Hippocampal formation (tissue), 2 donors: ENCODE data around the gene NAA20.

ENCODE experiments used
- DNase-seq, 2 donors: peaks; one replicate each; lab custom pipeline; 2025; lab: John Stamatoyannopoulos, UW

NAA20 gene

DNA sequence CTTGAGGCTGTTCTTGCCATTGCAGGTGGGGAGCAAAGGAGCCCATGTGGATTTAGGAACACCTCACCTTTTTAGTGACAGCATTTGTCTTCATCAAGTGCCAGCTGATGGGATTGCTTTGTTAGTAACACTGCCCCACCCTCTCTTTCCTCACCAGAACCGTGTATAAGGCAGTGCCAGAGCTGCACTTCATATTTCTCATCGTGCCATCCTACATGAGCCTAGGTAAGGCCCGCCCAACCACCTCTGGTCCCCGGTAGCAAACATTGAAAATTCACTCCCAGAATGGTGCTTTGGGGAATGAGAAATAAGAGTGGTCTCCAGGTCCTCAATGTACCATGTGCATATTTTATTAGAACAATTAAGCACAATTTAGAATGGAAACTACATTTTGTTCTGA, 57.9 kb downstream of the NAA20 start:
- no peak for DNase-seq

- DNase-seq = peak; percentile 81 to 84
Observed at GRCh38 chr20:20076297-20077065, 59.3 kb downstream of the NAA20 start.

- DNase-seq = no peak
Observed at GRCh38 chr20:20078041-20078440, 60.9 kb downstream of the NAA20 start.

GRCh38 chr20:20079102-20079784, 62.1 kb downstream of the NAA20 start:
- no peak for DNase-seq
